Measurements from ENCODE around the gene RALGPS1. TPM values are rescaled to one million over a fixed set of nuclear protein-coding genes. Genes with fewer than 3 reads are reported as not detected.

The RALGPS1 gene
- total and polyA plus RNA-seq, 2 of the 8 experiments (the other 6 are each of a cell fraction or from before 2014, with no cell fraction given) = 20.0 to 23.5 TPM

GRCh38 chr9:127007638-127008037 lies 93.1 kb downstream of the RALGPS1 start:
- H3K27ac ChIP-seq (ENCODE audit: low read depth, low read length) = no peak overlapping the region
- FAIRE-seq = no peak
- no peak overlapping the region for H2BK5ac ChIP-seq (ENCODE audit: low read depth, low read length)
- no peak overlapping the region for H3K4me3 ChIP-seq (ENCODE audit: extremely low read depth in 1 of 4, insufficient read depth in 2 of 4, low read depth in 3 of 4, low read length in 4 of 4)
- H3K14ac ChIP-seq (ENCODE audit: insufficient read length) = no peak overlapping the region
- H3K18ac ChIP-seq (ENCODE audit: extremely low read depth, low read length) = no peak overlapping the region
- no peaks in the 10 kb centered on the region for H4K20me1 ChIP-seq (replicated peaks in 1 of 2; ENCODE audit: control insufficient read depth in 1 of 2, insufficient read depth in 2 of 2, low read length in 2 of 2)
- POLR2A ChIA-PET (ENCODE audit: partially characterized antibody) = no interaction called here
- H3K9ac ChIP-seq (replicated peaks in 1 of 4; ENCODE audit: extremely low read depth in 1 of 4, low read depth in 3 of 4, low read length in 3 of 4) = no peak overlapping the region
- no peak overlapping the region for H4K5ac ChIP-seq (ENCODE audit: insufficient read length, low read depth, low read length)
- H3K79me1 ChIP-seq (ENCODE audit: low read depth, low read length) = no peaks in the 10 kb centered on the region
- H3K4me2 ChIP-seq (ENCODE audit: insufficient read depth in 1 of 2, low read depth in 2 of 2, low read length in 2 of 2) = no peak overlapping the region
- H3K23me2 ChIP-seq (ENCODE audit: low read depth, low read length) = no peaks in the 10 kb centered on the region
- no peak overlapping the region for H4K8ac ChIP-seq (ENCODE audit: extremely low read depth, insufficient read depth, low read length)
- no peak overlapping the region for H2AFZ ChIP-seq (ENCODE audit: low read length)
- no peak overlapping the region for H2BK120ac ChIP-seq (replicated peaks; ENCODE audit: low read depth, low read length)
- H2AK5ac ChIP-seq (ENCODE audit: low read depth, low read length) = no peak overlapping the region
- no peak overlapping the region for H2BK15ac ChIP-seq (ENCODE audit: low read length)
- no peaks in the 10 kb centered on the region for H3K36me3 ChIP-seq (ENCODE audit: control insufficient read depth in 2 of 4, insufficient read depth in 4 of 4, low read length in 3 of 4)
- H3K79me2 ChIP-seq (ENCODE audit: control insufficient read depth in 1 of 2, insufficient read depth in 2 of 2, low read length in 2 of 2) = no peaks in the 10 kb centered on the region
- WGBS, 2 experiments (ENCODE audit: extremely low coverage in 1 of 2, insufficient coverage in 1 of 2, insufficient read length in 1 of 2, insufficient replicate concordance in 2 of 2, low coverage in 1 of 2, low lambda C conversion rate in 2 of 2, missing lambda C conversion rate in 1 of 2) = 86% methylated on average over 6 of the region's 6 CpGs; no CpG with 5 or more reads in 1 of the 2 experiments
- CTCF ChIA-PET (ENCODE audit: partially characterized antibody) = interaction anchor here (1.1 to 1.2 kb wide), 3 partner anchors 60 to 129 kb away, joined by 3 to 5 read pairs (median 3); no protein-coding TSS in a partner anchor
- H4K91ac ChIP-seq (replicated peaks; ENCODE audit: insufficient read length, low read length) = no peak overlapping the region
- no peak overlapping the region for H3K23ac ChIP-seq (ENCODE audit: insufficient read length)
- H2BK20ac ChIP-seq (ENCODE audit: low read length) = no peak overlapping the region
- H3K4ac ChIP-seq (replicated peaks; ENCODE audit: insufficient read length, low read depth, low read length) = no peak overlapping the region
- DNase-seq (ENCODE audit: low read depth in 1 of 2, low spot score in 2 of 2) = no peak
- no peak overlapping the region for H2BK12ac ChIP-seq (ENCODE audit: low read depth, low read length)
- no peaks in the 10 kb centered on the region for H3K9me3 ChIP-seq (ENCODE audit: insufficient read depth in 2 of 2, low read depth in 1 of 2, low read length in 1 of 2)
- no peaks in the 10 kb centered on the region for H3K27me3 ChIP-seq (replicated peaks in 1 of 4; ENCODE audit: control insufficient read depth in 3 of 4, extremely low read depth in 1 of 4, insufficient read depth in 3 of 4, low read length in 3 of 4)
- no peaks in the 10 kb centered on the region for H3K4me1 ChIP-seq (replicated peaks in 1 of 4; ENCODE audit: control insufficient read depth in 3 of 4, insufficient read depth in 4 of 4, low read length in 3 of 4)
- no peak overlapping the region for H3K56ac ChIP-seq (replicated peaks; ENCODE audit: insufficient read length, low read depth, low read length)
- TF ChIP-seq CREB1 (IDR thresholded peaks at IDR 0.05) (no peak), KDM1A (IDR thresholded peaks at IDR 0.05; ENCODE audit: borderline replicate concordance, low read length) (no peak), KDM5A (IDR thresholded peaks at IDR 0.05; ENCODE audit: low read length) (no peak), GABPA (IDR thresholded peaks at IDR 0.05; ENCODE audit: borderline replicate concordance, insufficient read depth, low read length) (no peak), EZH2 (IDR thresholded peaks at IDR 0.05; ENCODE audit: low read depth, low read length, severe bottlenecking) (no peak), E2F6 (IDR thresholded peaks at IDR 0.05) (no peak), JUND (IDR thresholded peaks at IDR 0.05; ENCODE audit: low read length) (no peak), EP300 (IDR thresholded peaks at IDR 0.05; ENCODE audit: borderline replicate concordance in 1 of 2, low read depth in 2 of 2, low read length in 2 of 2) (no peak), SP2 (IDR thresholded peaks at IDR 0.05; ENCODE audit: low read length) (no peak), YY1 (IDR thresholded peaks at IDR 0.05; ENCODE audit: low read depth, low read length) (no peak), TCF12 (IDR thresholded peaks at IDR 0.05; ENCODE audit: low read depth, low read length) (no peak), GTF2F1 (IDR thresholded peaks at IDR 0.05; ENCODE audit: borderline replicate concordance, low read depth, low read length) (no peak), MAFK (IDR thresholded peaks at IDR 0.05; ENCODE audit: low read depth, low read length) (no peak), HDAC2 (IDR thresholded peaks at IDR 0.05; ENCODE audit: borderline replicate concordance in 1 of 2, low read depth in 2 of 2, low read length in 2 of 2) (no peak)

Data from H1 (cell line).